Measurements from ENCODE around the gene NAALADL2.

DNA sequence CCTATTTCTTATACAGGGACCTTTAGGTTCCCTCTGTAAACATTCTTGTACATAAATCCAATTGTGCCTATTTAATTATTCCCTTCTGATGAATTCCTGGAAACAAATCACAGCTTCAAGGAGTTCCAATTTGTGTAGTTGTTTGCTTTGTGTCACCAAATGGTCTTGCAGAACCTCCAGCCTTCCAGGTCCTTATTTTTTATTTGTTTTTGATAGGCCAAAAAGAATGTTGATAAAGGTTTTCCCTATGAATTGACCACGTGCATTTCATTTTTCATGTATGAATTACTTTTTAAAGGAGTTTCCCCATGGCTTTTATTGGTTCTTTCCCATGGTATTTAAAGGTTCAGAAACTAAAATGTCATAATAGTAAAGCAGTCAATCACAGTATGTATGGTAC, 243.0 kb downstream of the NAALADL2 start:
- TF ChIP-seq, protein P1, sequence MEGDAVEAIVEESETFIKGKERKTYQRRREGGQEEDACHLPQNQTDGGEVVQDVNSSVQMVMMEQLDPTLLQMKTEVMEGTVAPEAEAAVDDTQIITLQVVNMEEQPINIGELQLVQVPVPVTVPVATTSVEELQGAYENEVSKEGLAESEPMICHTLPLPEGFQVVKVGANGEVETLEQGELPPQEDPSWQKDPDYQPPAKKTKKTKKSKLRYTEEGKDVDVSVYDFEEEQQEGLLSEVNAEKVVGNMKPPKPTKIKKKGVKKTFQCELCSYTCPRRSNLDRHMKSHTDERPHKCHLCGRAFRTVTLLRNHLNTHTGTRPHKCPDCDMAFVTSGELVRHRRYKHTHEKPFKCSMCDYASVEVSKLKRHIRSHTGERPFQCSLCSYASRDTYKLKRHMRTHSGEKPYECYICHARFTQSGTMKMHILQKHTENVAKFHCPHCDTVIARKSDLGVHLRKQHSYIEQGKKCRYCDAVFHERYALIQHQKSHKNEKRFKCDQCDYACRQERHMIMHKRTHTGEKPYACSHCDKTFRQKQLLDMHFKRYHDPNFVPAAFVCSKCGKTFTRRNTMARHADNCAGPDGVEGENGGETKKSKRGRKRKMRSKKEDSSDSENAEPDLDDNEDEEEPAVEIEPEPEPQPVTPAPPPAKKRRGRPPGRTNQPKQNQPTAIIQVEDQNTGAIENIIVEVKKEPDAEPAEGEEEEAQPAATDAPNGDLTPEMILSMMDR (IDR thresholded peaks at IDR 0.05) = no peak
- TF ChIP-seq POLR2A (IDR thresholded peaks at IDR 0.05) = no peak
